ENCODE measurements around the gene PDE3B.

DNA sequence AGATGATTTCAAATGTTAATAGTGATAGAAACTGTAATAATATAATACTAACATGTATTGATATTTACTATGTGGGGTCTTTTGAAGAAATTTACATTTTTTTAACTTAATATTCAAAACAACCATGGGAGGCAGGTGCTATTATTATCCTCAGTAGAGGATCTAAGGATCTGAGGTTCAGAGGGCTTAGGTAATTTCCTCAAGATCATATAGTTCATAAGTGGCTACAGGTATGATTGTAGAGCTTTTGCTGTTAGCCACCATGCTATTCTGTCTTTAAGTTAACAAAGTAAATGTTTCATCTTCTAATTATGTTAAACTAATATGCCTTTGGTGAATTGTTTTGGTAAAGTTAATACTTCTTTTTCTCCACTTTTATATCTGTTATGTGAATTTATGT, 83.6 kb downstream of the PDE3B start:
- TF ChIP-seq POLR2A (IDR thresholded peaks at IDR 0.05) (no peak), POLR2AphosphoS5 (IDR thresholded peaks at IDR 0.05) (no peak)
- TF ChIP-seq, protein P1, sequence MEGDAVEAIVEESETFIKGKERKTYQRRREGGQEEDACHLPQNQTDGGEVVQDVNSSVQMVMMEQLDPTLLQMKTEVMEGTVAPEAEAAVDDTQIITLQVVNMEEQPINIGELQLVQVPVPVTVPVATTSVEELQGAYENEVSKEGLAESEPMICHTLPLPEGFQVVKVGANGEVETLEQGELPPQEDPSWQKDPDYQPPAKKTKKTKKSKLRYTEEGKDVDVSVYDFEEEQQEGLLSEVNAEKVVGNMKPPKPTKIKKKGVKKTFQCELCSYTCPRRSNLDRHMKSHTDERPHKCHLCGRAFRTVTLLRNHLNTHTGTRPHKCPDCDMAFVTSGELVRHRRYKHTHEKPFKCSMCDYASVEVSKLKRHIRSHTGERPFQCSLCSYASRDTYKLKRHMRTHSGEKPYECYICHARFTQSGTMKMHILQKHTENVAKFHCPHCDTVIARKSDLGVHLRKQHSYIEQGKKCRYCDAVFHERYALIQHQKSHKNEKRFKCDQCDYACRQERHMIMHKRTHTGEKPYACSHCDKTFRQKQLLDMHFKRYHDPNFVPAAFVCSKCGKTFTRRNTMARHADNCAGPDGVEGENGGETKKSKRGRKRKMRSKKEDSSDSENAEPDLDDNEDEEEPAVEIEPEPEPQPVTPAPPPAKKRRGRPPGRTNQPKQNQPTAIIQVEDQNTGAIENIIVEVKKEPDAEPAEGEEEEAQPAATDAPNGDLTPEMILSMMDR (IDR thresholded peaks at IDR 0.05): no peak

All from upper lobe of left lung (tissue), 4 donors.